IgD-negative memory B cell (primary cell): Measurements from ENCODE around the gene WDR74. TPM values are rescaled to one million over a fixed set of nuclear protein-coding genes. Genes with fewer than 3 reads are reported as not detected.
"Not testable (repeated sequence)": the region's sequence is repeated elsewhere in the genome, so short reads cannot be mapped to it uniquely, and the experiment has no call there.

Source experiments
- H3K27ac Mint-ChIP-seq, 3 donors: one replicate each; pipeline ENCODE4 v1.8.0; 2020 to 2022; ENCODE audit warnings: mild to moderate bottlenecking in 3 of 3, mixed read lengths in 3 of 3, moderate library complexity in 1 of 3
- H3K27me3 Mint-ChIP-seq: one replicate; pipeline ENCODE4 v1.8.0; 2021; ENCODE audit warnings: mixed read lengths
- H3K36me3 Mint-ChIP-seq: one replicate; pipeline ENCODE4 v1.8.0; 2020; ENCODE audit warnings: mild to moderate bottlenecking, mixed read lengths
- H3K4me1 Mint-ChIP-seq, 3 donors: one replicate each; pipeline ENCODE4 v1.8.0; 2020 to 2022; ENCODE audit warnings: mixed read lengths in 3 of 3, mild to moderate bottlenecking in 1 of 3
- H3K4me3 Mint-ChIP-seq, 4 donors: one replicate each; pipeline ENCODE4 v1.8.0; 2020 to 2022; ENCODE audit warnings: mild to moderate bottlenecking in 4 of 4, mixed read lengths in 4 of 4, moderate library complexity in 3 of 4
- H3K9me3 Mint-ChIP-seq, 3 donors: one replicate each; pipeline ENCODE4 v1.8.0; 2020 to 2021; ENCODE audit warnings: mixed read lengths in 3 of 3, mild to moderate bottlenecking in 1 of 3
- polyA plus RNA-seq: library from polyadenylated mRNA; unstranded; fragments of 300-500 nt; fragmentation: Illumina TruSeq; gene quantifications from one replicate; pipeline ENCODE4 v1.2.3, GENCODE V29; 2021

The WDR74 gene
- polyA plus RNA-seq, 1 donor from 2014 or later: 57.5 TPM

GRCh38 chr11:62840721-62841360 lies 1.5 kb upstream of the WDR74 start:
- peaks cover 7 to 13% (median 11%) of the 10 kb centered on the region in 3 donors for H3K4me1 Mint-ChIP-seq
- H3K4me3 Mint-ChIP-seq, H3K36me3 Mint-ChIP-seq, H3K9me3 Mint-ChIP-seq, H3K27ac Mint-ChIP-seq, H3K27me3 Mint-ChIP-seq: not testable (repeated sequence)

DNA sequence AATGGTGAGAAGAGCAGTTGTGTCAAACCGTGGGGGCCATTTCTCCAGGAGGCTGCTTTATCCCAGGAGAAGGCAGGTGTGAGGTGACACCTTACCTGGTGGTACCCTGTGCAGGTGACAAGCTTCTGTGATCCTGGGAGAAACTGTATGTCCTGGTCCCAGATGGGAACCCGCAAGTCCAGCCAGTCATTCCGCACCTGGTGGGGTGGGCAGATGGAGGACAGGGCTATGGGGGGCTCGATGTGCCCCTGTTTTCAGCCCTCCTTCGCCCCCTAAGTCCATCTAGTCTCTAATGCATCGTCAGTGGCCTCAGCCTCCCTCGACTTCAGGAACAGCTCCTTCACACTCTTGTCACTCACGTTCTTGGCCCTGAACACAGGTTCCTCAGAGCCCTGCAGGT lies 4.1 kb downstream of the WDR74 start:
- Mint-ChIP-seq H3K36me3 (peaks cover 9% of the 10 kb centered on the region), H3K27me3 (no peaks in the 10 kb centered on the region), H3K4me3 (peak overlapping the region in 1 of 4 donors; percentile 10), H3K27ac (peak overlapping the region in 1 of 3 donors; percentile 41), H3K9me3 (no peaks in the 10 kb centered on the region), H3K4me1 (peaks cover 18 to 31% (median 31%) of the 10 kb centered on the region in 3 donors)

DNA sequence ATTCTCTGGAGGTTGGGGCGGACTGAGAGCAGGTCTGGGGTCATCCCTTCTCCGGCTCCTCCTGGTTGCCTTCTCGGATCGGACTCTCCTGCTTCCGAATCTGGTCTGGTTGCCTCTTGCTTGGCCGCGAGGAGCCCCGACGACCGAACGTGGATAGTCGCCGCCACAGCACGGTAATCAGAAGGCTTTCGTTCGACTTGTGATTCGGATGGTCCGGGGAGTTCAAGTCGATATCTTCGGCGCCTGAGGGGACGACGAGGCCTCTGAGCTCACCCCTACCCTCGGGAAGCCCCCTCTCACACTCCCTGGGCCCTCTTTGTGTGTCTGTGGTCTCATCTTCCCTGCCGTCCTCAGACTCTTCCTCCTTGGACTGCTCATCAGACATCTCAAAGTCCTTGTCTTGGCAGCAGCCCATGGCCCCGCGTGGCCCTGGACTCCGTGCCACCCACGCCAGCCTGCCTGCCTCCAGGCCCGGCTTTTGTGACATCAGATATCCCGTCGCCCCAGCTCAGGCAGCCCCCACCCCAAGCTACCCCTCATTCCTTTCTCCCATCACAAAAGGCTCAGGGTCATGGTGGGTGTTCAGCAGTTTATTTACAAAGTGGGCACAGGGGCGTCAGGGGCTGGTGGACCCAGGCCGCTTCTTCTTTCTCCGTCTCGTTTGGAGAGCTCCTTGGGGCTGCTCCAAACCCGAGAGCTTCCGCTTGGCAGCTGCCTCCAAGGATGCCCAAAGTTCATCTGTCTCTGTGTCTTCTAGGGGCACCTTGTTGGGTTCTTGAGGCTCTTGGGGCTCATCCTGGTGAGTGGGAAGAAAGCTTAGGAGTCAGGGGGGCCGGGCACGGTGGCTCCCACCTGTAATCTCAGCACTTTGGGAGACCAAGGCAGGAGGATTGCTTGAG lies 6.8 kb downstream of the WDR74 start, which contains the start of gene TEX54:
Gene TEX54, minus strand, starts transcription at position 506 of the 899 bp plus-strand sequence.
- Mint-ChIP-seq H3K27ac (peak within 1 kb of the TSS; percentile 94 to 99 (median 99)), H3K4me1 (peaks cover 17 to 28% (median 27%) of the 10 kb centered on the region in 3 donors), H3K9me3 (no peaks in the 10 kb centered on the region), H3K4me3 (peak within 1 kb of the TSS; percentile 93 to 100 (median 96)), H3K36me3 (peaks cover 11% of the 10 kb centered on the region), H3K27me3 (no peaks in the 10 kb centered on the region)

DNA sequence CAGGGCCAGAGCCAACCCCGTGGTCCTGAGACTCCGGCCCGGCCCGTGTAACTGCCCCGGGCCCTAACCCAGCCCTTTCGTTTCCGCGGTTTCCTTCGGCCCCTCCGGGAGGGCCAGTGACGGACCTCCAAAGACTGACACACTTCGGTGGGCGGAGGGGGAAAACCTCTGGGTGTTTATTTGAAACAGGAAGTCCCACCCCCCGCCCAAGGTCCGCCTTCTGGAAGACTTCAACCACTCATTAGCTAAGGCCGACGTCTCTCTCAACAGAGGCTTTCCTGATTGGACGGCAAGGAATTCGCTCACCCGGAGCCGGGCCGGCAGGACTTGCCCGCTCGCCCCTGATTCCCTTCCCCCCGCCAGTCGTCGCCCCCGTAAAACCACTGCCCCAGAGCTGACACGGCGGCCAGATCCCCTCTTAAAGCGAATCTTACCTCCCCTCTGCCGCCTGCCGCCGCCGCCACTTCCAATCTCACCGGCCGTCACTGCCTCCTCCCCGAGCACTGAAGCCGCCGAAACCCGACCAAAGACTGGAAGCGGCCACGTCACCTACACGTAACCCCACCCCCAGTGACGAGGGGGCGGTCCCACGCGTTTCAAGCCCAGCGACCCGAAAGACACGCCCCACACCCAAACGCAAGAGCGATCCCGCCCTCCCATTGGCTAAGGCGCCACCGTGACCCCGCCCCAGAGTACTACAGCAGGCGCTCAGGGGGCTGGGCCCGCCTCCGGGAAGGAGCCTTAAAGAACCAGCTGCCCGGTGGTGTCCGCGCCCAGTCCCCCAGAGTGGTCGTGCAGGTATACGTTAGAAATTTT lies 7.7 kb downstream of the WDR74 start, which contains the start of gene STX5:
Gene STX5, minus strand, starts transcription at position 532 of the 816 bp plus-strand sequence. CDS start 808 bp downstream, outside the sequence.
- H3K9me3 Mint-ChIP-seq: no peaks in the 10 kb centered on the region
- H3K36me3 Mint-ChIP-seq: peaks cover 11% of the 10 kb centered on the region
- peak within 1 kb of the TSS; percentile 94 to 99 (median 99) for H3K27ac Mint-ChIP-seq
- peaks cover 17 to 28% (median 25%) of the 10 kb centered on the region in 3 donors for H3K4me1 Mint-ChIP-seq
- H3K27me3 Mint-ChIP-seq: no peaks in the 10 kb centered on the region
- peak within 1 kb of the TSS; percentile 93 to 100 (median 96) for H3K4me3 Mint-ChIP-seq

DNA sequence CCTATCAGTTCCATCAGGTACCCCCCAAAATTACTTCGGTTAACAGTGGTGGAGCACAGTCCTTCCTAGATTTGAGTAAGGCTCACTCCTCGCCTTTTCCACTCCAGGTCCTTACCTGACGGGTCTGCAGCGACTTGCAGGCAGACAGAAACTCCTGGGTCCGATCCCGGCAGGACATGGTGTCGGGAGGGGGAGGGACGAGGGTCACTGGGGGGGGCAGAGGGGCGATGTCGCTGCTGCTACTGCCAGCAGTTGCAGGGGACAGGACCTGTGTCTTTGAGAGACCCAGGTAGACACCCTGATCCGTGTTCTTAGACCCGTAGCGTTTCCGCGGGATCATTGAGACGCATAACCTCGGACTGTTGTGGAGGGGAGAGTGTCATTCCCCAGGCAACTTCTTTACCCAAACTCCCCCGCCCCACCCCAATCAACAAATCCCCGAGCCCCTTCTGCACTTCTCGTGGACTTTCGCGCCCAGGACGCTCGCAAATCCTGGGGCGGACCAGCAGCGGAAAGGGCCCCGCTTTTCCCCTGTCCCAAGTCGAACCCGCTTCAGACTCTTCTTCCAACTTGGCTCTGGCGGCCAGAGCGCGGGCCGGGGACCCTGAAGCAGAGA lies 8.4 kb downstream of the WDR74 start:
- Mint-ChIP-seq H3K27me3 (no peaks in the 10 kb centered on the region), H3K4me3 (peak overlapping the region; percentile 93 to 100 (median 96)), H3K4me1 (peaks cover 17 to 28% (median 22%) of the 10 kb centered on the region in 3 donors), H3K36me3 (peaks cover 11% of the 10 kb centered on the region), H3K9me3 (no peaks in the 10 kb centered on the region), H3K27ac (peak overlapping the region; percentile 94 to 99 (median 99))

DNA sequence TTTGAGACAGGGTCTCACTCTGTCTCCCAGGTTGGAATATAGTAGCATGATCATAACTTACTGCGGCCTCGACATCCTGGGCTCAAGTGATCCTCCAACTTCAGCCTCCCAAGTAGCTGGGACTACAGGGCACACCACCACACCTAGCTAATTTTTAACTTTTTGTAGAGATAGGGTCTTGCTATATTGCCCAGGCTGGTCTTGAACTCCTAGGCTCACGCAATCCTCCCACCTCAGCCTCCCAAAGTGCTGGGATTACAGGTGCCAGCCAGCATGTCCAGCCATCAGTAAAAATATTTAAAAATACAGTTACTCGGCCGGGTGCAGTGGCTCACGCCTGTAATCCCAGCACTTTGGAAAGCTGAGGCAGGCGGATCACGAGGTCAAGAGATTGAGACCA lies 11.3 kb downstream of the WDR74 start:
- peak overlapping the region in 2 of 4 donors; percentile 27 to 46 for H3K4me3 Mint-ChIP-seq
- H3K9me3 Mint-ChIP-seq, H3K27me3 Mint-ChIP-seq, H3K36me3 Mint-ChIP-seq: not testable (repeated sequence)
- H3K27ac Mint-ChIP-seq: peak overlapping the region in 1 of 3 donors; percentile 74
- peaks cover 15 to 17% (median 17%) of the 10 kb centered on the region in 3 donors for H3K4me1 Mint-ChIP-seq

DNA sequence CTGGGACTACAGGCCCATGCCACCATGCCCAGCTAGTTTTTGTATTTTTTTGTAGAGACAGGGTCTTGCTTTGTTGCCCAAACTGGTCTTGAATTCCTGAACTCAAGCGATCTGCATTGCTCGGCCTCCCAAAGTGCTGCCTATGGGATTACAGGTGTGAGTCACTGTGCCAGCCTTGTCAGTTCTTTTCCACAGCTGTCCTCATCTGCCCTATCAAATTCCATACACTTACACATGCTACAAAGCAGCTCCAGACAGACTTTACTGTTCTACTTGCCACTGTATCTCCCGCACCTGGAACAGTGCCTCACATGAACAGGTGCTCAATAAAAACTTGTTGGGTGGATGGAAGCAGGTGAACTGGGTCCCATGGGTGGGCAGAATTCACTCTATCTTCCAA lies 15.7 kb downstream of the WDR74 start:
- peaks cover 2 to 4% (median 4%) of the 10 kb centered on the region in 3 donors for H3K4me1 Mint-ChIP-seq
- peaks cover 8% of the 10 kb centered on the region for H3K36me3 Mint-ChIP-seq
- H3K27ac Mint-ChIP-seq: no peak overlapping the region

DNA sequence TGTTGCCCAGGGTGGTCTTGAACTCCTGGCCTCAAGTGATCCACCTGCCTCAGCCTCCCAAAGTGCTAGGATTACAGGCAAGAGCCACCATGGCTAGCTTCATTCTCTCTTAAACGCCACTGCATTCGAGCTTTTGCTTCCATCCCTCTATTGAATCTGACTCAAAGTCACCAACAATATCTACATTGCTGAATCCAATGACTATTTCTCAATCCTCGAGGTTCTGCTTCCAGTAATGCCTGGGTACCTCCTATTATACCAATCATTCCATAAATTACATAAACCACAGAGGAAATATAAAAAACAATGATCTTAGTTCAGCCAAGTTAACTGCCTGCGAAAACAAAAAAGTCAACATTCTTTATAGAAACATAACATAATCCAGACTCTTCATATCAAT lies 22.3 kb downstream of the WDR74 start:
- Mint-ChIP-seq H3K4me1 (no peaks in the 10 kb centered on the region), H3K27me3 (no peaks in the 10 kb centered on the region), H3K4me3 (no peak overlapping the region), H3K9me3 (no peaks in the 10 kb centered on the region), H3K36me3 (peaks cover 6% of the 10 kb centered on the region), H3K27ac (no peak overlapping the region)

More for the DNA sequence above, 15.7 kb downstream of the WDR74 start:
- no peaks in the 10 kb centered on the region for H3K27me3 Mint-ChIP-seq
- no peaks in the 10 kb centered on the region for H3K9me3 Mint-ChIP-seq
- peak overlapping the region in 1 of 4 donors; percentile 5 for H3K4me3 Mint-ChIP-seq

GRCh38 chr11:62816557-62816956 lies 22.8 kb downstream of the WDR74 start:
- H3K4me1 Mint-ChIP-seq: peaks cover 0 to 2% (median 0%) of the 10 kb centered on the region in 3 donors
- H3K27ac Mint-ChIP-seq: no peak overlapping the region
- no peaks in the 10 kb centered on the region for H3K9me3 Mint-ChIP-seq
- peaks cover 6% of the 10 kb centered on the region for H3K36me3 Mint-ChIP-seq
- no peak overlapping the region for H3K4me3 Mint-ChIP-seq
- no peaks in the 10 kb centered on the region for H3K27me3 Mint-ChIP-seq

DNA sequence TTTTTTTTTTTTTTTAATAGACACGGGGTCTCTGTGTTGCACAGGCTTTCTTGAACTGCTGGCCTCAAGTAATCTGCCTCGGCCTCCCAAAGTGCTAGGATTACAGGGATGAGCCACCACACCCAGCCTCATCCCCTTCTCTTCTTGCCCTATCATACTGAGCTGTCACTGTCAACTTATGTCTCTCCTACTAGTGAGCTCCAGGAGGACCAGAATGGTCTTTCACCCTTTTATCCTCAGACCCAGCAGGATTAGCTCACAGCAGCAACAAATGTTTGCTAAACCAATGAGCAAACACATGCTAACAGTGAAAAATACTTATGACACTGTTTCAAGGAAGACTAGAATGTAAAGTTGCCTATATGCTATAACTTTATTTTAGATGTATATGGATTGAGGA lies 27.7 kb downstream of the WDR74 start:
- H3K27ac Mint-ChIP-seq: peak overlapping the region in 2 of 3 donors; percentile 1 to 78
- H3K9me3 Mint-ChIP-seq: no peaks in the 10 kb centered on the region
- H3K27me3 Mint-ChIP-seq: no peaks in the 10 kb centered on the region
- H3K4me1 Mint-ChIP-seq: peaks cover 0 to 8% (median 2%) of the 10 kb centered on the region in 3 donors
- peak overlapping the region in 1 of 4 donors; percentile 52 for H3K4me3 Mint-ChIP-seq
- H3K36me3 Mint-ChIP-seq: no peaks in the 10 kb centered on the region

DNA sequence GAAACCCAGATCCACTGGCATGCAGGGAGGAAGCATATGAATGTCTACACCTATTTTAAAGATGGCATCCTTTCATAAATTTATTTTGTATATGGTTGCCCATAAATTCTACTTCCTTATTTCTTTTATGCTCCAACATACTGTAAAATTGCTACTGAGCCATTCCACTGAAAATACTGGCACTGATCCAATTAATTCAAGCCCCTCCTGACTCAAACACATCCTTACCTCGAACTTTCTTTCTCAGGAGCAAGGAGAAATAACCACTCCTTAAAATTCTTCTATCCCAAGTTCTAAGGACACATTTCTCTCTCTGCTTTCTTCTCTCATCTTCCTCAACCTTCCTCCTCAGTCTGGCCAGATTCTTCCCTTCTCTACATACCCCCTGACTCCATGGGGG lies 28.6 kb downstream of the WDR74 start:
- Mint-ChIP-seq H3K4me1 (peaks cover 5 to 8% (median 5%) of the 10 kb centered on the region in 3 donors), H3K4me3 (peak overlapping the region in 1 of 4 donors; percentile 52), H3K27ac (peak overlapping the region in 1 of 3 donors; percentile 78), H3K27me3 (no peaks in the 10 kb centered on the region), H3K36me3 (no peaks in the 10 kb centered on the region), H3K9me3 (no peaks in the 10 kb centered on the region)

- no peaks in the 10 kb centered on the region for H3K27me3 Mint-ChIP-seq
- peak overlapping the region; percentile 21 to 99 (median 80) for H3K4me3 Mint-ChIP-seq
- peaks cover under 1% of the 10 kb centered on the region for H3K36me3 Mint-ChIP-seq
- peak overlapping the region in 1 of 3 donors; percentile 97 for H3K27ac Mint-ChIP-seq
- H3K9me3 Mint-ChIP-seq: no peaks in the 10 kb centered on the region
- H3K4me1 Mint-ChIP-seq: peaks cover 13 to 20% (median 15%) of the 10 kb centered on the region in 3 donors
Measured at GRCh38 chr11:62806611-62807121, 32.7 kb downstream of the WDR74 start.

- H3K9me3 Mint-ChIP-seq: no peaks in the 10 kb centered on the region
- H3K36me3 Mint-ChIP-seq: peaks cover 6% of the 10 kb centered on the region
- peaks cover 13 to 16% (median 15%) of the 10 kb centered on the region in 3 donors for H3K4me1 Mint-ChIP-seq
- H3K27me3 Mint-ChIP-seq: no peaks in the 10 kb centered on the region
- H3K4me3 Mint-ChIP-seq: peak overlapping the region; percentile 98 to 99 (median 98)
- H3K27ac Mint-ChIP-seq: peak overlapping the region; percentile 97 to 99 (median 98)
Measured at GRCh38 chr11:62805961-62806441, 33.4 kb downstream of the WDR74 start.
